GM12801 (cell line): ENCODE results near the gene GRK6.

Source experiments
- CTCF ChIP-seq: IDR thresholded peaks from one replicate; pipeline ENCODE4 v1.5.1; 2011; ENCODE audit warnings: control low read depth; ENCODE audit not compliant: insufficient read length; ENCODE audit errors: extremely low read depth

GRK6 gene

GRCh38 chr5:177452688-177453638 is 26.5 kb downstream of the GRK6 start:
- TF ChIP-seq CTCF, result no peak

GRCh38 chr5:177453852-177454396 is 27.4 kb downstream of the GRK6 start:
- TF ChIP-seq CTCF, result no peak

- TF ChIP-seq CTCF, result no peak
Measured at GRCh38 chr5:177454397-177455035, 28.0 kb downstream of the GRK6 start.

DNA sequence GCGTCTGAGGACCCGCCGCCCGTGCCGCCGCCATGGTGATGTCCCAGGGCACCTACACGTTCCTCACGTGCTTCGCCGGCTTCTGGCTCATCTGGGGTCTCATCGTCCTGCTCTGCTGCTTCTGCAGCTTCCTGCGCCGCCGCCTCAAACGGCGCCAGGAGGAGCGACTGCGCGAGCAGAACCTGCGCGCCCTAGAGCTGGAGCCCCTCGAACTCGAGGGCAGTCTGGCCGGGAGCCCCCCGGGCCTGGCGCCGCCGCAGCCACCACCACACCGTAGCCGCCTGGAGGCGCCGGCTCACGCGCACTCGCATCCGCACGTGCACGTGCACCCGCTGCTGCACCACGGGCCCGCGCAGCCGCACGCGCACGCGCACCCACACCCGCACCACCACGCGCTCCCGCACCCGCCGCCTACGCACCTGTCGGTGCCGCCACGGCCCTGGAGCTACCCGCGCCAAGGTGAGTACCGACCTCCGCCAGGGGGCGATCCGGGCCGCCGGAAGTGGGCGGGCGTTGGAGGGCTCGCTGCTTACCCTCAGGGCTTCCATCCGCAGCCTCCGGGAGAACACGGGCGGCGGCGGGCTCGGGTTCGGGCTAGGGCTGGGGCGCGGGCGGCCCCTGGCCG is 28.7 kb downstream of the GRK6 start:
- TF ChIP-seq CTCF, result no peak

DNA sequence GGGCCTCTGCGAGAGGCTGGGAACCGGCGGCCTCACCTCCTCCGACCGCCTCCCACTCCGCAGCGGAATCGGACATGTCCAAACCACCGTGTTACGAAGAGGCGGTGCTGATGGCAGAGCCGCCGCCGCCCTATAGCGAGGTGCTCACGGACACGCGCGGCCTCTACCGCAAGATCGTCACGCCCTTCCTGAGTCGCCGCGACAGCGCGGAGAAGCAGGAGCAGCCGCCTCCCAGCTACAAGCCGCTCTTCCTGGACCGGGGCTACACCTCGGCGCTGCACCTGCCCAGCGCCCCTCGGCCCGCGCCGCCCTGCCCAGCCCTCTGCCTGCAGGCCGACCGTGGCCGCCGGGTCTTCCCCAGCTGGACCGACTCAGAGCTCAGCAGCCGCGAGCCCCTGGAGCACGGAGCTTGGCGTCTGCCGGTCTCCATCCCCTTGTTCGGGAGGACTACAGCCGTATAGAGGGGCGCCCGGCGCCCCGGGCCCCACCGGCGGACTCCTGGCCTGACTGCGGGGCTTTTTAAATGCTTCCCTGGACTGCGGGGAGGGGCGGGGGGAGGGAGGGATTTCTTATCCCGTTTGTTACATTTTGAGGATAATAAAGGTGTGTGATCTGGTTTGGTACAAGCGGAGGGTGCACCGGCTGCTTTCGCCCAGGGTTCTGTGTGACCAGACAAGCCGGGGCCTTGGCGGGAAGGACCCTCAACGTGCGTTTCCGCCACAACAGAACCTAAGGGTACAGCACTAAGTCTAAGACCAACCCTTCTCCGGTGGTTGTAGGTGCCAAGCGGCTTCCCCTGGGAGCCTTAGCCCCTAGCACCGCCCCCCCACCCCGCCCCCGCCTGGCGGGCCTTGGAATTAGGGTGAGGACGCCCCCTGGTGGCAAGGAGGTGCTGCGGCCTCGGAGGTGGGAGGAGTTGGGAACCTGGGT is 29.4 kb downstream of the GRK6 start:
- peak; percentile 36 for TF ChIP-seq CTCF

- no peak for TF ChIP-seq CTCF
Measured at GRCh38 chr5:177456591-177456964, 30.1 kb downstream of the GRK6 start.
